ENCODE data around the gene INSYN2B.

- TF ChIP-seq POLR2AphosphoS5 (IDR thresholded peaks at IDR 0.05; ENCODE audit: low read depth) (no peak), CTCF (IDR thresholded peaks at IDR 0.05; ENCODE audit: insufficient read depth, low read length) (no peak), SPI1 (IDR thresholded peaks at IDR 0.05; ENCODE audit: borderline replicate concordance, low read depth) (no peak)
Observed at GRCh38 chr5:169943026-169943425, 37.3 kb downstream of the INSYN2B start.

Measured in HL-60 (cell line).